ENCODE measurements around the gene ECHDC3. TPM values are rescaled to one million over a fixed set of nuclear protein-coding genes. Genes with fewer than 3 reads are reported as not detected.

ECHDC3 gene
- total and polyA plus RNA-seq, 2 of the 8 experiments (the other 6 are each of a cell fraction or from before 2014, with no cell fraction given): 15.6 to 19.9 TPM

DNA sequence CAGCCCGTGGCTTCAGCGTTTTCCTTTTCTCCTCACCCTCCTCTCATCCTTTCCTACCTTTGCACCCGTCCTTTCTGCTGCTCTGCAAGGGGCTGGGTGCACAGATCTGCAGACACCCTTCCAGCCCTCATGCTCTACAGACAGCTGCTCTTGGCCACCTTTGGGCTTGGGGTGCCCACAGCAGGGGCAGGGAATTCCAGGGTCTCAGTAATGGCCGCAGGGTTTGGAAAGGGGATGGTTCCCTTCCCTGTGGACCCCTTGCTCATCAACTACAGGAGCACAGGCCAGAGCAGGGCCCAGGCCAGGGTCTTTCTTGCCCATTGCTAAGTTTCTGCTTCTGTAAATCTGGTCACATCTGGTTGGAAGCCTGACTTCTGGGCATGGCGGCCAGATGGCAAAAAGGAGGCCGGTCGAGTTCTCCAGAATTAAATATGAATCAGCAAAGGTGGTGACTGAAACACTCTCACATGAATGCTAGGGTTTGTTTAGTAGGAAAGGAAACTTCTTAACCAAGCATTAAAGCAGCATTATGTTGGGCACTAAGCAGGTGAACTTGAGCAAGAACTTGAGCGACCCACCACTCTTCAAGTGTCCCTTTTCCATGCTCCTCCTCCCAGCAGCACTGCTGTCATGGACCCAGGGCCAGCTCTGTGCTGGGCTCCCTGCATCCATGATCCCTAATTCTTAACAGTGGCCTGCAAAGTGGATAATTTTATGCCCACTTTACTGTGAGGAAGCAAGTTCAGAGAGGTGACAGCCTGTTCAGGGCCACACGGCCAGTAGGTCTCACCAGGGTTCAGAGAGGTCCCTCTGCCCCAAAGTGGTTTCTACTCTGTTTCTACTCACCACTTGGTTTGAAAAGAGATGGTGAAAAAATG is 1.5 kb downstream of the ECHDC3 start (continued):
- no peak for TF ChIP-seq CHD1 (IDR thresholded peaks at IDR 0.05; ENCODE audit: low read depth, low read length)
- no peak for TF ChIP-seq HDAC6 (IDR thresholded peaks at IDR 0.05; ENCODE audit: low read depth, low read length)
- TF ChIP-seq, protein P1, sequence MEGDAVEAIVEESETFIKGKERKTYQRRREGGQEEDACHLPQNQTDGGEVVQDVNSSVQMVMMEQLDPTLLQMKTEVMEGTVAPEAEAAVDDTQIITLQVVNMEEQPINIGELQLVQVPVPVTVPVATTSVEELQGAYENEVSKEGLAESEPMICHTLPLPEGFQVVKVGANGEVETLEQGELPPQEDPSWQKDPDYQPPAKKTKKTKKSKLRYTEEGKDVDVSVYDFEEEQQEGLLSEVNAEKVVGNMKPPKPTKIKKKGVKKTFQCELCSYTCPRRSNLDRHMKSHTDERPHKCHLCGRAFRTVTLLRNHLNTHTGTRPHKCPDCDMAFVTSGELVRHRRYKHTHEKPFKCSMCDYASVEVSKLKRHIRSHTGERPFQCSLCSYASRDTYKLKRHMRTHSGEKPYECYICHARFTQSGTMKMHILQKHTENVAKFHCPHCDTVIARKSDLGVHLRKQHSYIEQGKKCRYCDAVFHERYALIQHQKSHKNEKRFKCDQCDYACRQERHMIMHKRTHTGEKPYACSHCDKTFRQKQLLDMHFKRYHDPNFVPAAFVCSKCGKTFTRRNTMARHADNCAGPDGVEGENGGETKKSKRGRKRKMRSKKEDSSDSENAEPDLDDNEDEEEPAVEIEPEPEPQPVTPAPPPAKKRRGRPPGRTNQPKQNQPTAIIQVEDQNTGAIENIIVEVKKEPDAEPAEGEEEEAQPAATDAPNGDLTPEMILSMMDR (IDR thresholded peaks at IDR 0.05; ENCODE audit: control extremely low read depth in 1 of 3, insufficient read depth in 1 of 3, low read depth in 1 of 3, low read length in 3 of 3): no peak
- TF ChIP-seq SP2 (IDR thresholded peaks at IDR 0.05; ENCODE audit: low read length): no peak
- no peak for TF ChIP-seq RFX5 (IDR thresholded peaks at IDR 0.05; ENCODE audit: borderline replicate concordance, low read depth, low read length)
- TF ChIP-seq SRF (IDR thresholded peaks at IDR 0.05; ENCODE audit: low read depth, low read length): no peak
- no peak for TF ChIP-seq TBP (IDR thresholded peaks at IDR 0.05; ENCODE audit: low read depth, low read length)
- no peak for TF ChIP-seq MAFK (IDR thresholded peaks at IDR 0.05; ENCODE audit: low read depth, low read length)

Measured in H1 (cell line).